ENCODE results near the gene COQ10A.

Gene COQ10A

DNA sequence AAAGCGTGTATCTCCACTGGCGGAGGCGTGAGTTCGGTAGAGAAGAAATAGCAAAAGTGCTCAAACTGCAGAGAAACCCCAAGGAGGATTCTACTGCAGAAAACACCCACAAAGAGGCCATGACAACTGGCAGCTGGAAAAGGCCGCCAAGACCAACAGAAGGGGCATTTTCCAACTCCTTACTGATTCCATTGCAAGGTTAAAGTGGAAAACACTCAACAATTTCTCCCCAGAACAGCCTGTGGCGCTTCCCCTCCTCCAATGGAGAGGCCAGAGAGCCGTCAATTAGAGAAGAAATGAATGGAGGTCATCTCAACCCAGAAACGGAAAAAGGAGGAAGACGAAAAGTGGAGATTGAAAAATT, 7.9 kb upstream of the COQ10A start:
- no peaks in the 10 kb centered on the region for H3F3A ChIP-seq (ENCODE audit: insufficient read depth, low read length)
- H3K9ac ChIP-seq (ENCODE audit: low read length), result peak overlapping the region; percentile 89
- H3K79me2 ChIP-seq (ENCODE audit: insufficient read depth, low read length), result no peaks in the 10 kb centered on the region
- no peaks in the 10 kb centered on the region for H4K20me1 ChIP-seq (ENCODE audit: insufficient read depth, low read length)
- TF ChIP-seq EZH2 (IDR thresholded peaks at IDR 0.05; ENCODE audit: borderline replicate concordance, low read length) (no peak), CTCF (IDR thresholded peaks at IDR 0.05; ENCODE audit: low read length) (no peak)
- H3K4me3 ChIP-seq (ENCODE audit: low read depth, low read length, poor library complexity, severe bottlenecking), result peak overlapping the region; percentile 88
- peak overlapping the region; percentile 100 for H2AFZ ChIP-seq (ENCODE audit: low read length)
- no peaks in the 10 kb centered on the region for H3K9me2 ChIP-seq (ENCODE audit: low read depth, low read length)
- peaks cover 26% of the 10 kb centered on the region for H3K36me3 ChIP-seq (ENCODE audit: insufficient read depth, low read length)
- no peaks in the 10 kb centered on the region for H3K9me3 ChIP-seq (ENCODE audit: low read length)
- peak overlapping the region; percentile 99 for H3K4me2 ChIP-seq (ENCODE audit: low read length)
- peaks cover 23% of the 10 kb centered on the region for H3K4me1 ChIP-seq (ENCODE audit: insufficient read depth, low read length, severe bottlenecking)
- H3K27me3 ChIP-seq (ENCODE audit: insufficient read depth, low read length), result no peaks in the 10 kb centered on the region
- no peak overlapping the region for H3K27ac ChIP-seq (ENCODE audit: low read depth, low read length, poor library complexity, severe bottlenecking)

- H3K9me2 ChIP-seq (ENCODE audit: low read depth, low read length), result no peaks in the 10 kb centered on the region
- no peaks in the 10 kb centered on the region for H3K9me3 ChIP-seq (ENCODE audit: low read length)
- no peak overlapping the region for H3K27ac ChIP-seq (ENCODE audit: low read depth, low read length, poor library complexity, severe bottlenecking)
- no peaks in the 10 kb centered on the region for H4K20me1 ChIP-seq (ENCODE audit: insufficient read depth, low read length)
- TF ChIP-seq CTCF (IDR thresholded peaks at IDR 0.05; ENCODE audit: low read length) (no peak), EZH2 (IDR thresholded peaks at IDR 0.05; ENCODE audit: borderline replicate concordance, low read length) (no peak)
- no peaks in the 10 kb centered on the region for H3K27me3 ChIP-seq (ENCODE audit: insufficient read depth, low read length)
- no peaks in the 10 kb centered on the region for H3K79me2 ChIP-seq (ENCODE audit: insufficient read depth, low read length)
- no peak overlapping the region for H3K9ac ChIP-seq (ENCODE audit: low read length)
- H3K4me3 ChIP-seq (ENCODE audit: low read depth, low read length, poor library complexity, severe bottlenecking), result no peak overlapping the region
- peaks cover 11% of the 10 kb centered on the region; the same call in 1 of the 2 replicates for H3K36me3 ChIP-seq (ENCODE audit: insufficient read depth, low read length)
- H3K4me1 ChIP-seq (ENCODE audit: insufficient read depth, low read length, severe bottlenecking), result peaks cover 23% of the 10 kb centered on the region
- H2AFZ ChIP-seq (ENCODE audit: low read length), result no peak overlapping the region
- H3K4me2 ChIP-seq (ENCODE audit: low read length), result no peak overlapping the region
- no peaks in the 10 kb centered on the region for H3F3A ChIP-seq (ENCODE audit: insufficient read depth, low read length)
Observed at GRCh38 chr12:56260380-56260779, 6.4 kb upstream of the COQ10A start.

- no peak overlapping the region for H3K4me2 ChIP-seq (ENCODE audit: low read length)
Observed at GRCh38 chr12:56260921-56261320, 5.8 kb upstream of the COQ10A start.

More at GRCh38 chr12:56260921-56261320, 5.8 kb upstream of the COQ10A start:
- Histone ChIP-seq H3K4me3 (ENCODE audit: low read depth, low read length, poor library complexity, severe bottlenecking) (no peak overlapping the region), H3K36me3 (ENCODE audit: insufficient read depth, low read length) (peaks cover 5% of the 10 kb centered on the region; the same call in 1 of the 2 replicates), H3K9me3 (ENCODE audit: low read length) (no peaks in the 10 kb centered on the region), H3K27ac (ENCODE audit: low read depth, low read length, poor library complexity, severe bottlenecking) (no peak overlapping the region), H3K27me3 (ENCODE audit: insufficient read depth, low read length) (no peaks in the 10 kb centered on the region), H3F3A (ENCODE audit: insufficient read depth, low read length) (no peaks in the 10 kb centered on the region), H3K79me2 (ENCODE audit: insufficient read depth, low read length) (no peaks in the 10 kb centered on the region), H3K9ac (ENCODE audit: low read length) (no peak overlapping the region), H4K20me1 (ENCODE audit: insufficient read depth, low read length) (no peaks in the 10 kb centered on the region), H3K4me1 (ENCODE audit: insufficient read depth, low read length, severe bottlenecking) (peaks cover 23% of the 10 kb centered on the region), H2AFZ (ENCODE audit: low read length) (no peak overlapping the region), H3K9me2 (ENCODE audit: low read depth, low read length) (no peaks in the 10 kb centered on the region)
- TF ChIP-seq CTCF (IDR thresholded peaks at IDR 0.05; ENCODE audit: low read length) (no peak), EZH2 (IDR thresholded peaks at IDR 0.05; ENCODE audit: borderline replicate concordance, low read length) (no peak)

All from OCI-LY1 (cell line).